HG02981 (cell line): ENCODE data around the gene TGM5.
"Not testable (repeated sequence)": the region's sequence is repeated elsewhere in the genome, so short reads cannot be mapped to it uniquely, and the experiment has no call there.

Experiments
- ATAC-seq: cut with Tn5 transposase; IDR thresholded peaks from one replicate; pipeline ENCODE4 v1.9.1; 2021; ENCODE audit warnings: mild to moderate bottlenecking, moderate library complexity; ENCODE audit not compliant: unreplicated experiment

The TGM5 gene

GRCh38 chr15:43218908-43219706 is 47.6 kb downstream of the TGM5 start:
- no peak for ATAC-seq

GRCh38 chr15:43215961-43216360 is 50.8 kb downstream of the TGM5 start:
- no peak for ATAC-seq

GRCh38 chr15:43214592-43215295 is 52.0 kb downstream of the TGM5 start:
- no peak for ATAC-seq

GRCh38 chr15:43214169-43214568 is 52.6 kb downstream of the TGM5 start:
- no peak for ATAC-seq

GRCh38 chr15:43213466-43213865 is 53.3 kb downstream of the TGM5 start:
- no peak for ATAC-seq

- ATAC-seq = no peak
Observed at GRCh38 chr15:43212951-43213350, 53.8 kb downstream of the TGM5 start.

- ATAC-seq = no peak
Observed at GRCh38 chr15:43212299-43212698, 54.4 kb downstream of the TGM5 start.

GRCh38 chr15:43211224-43211735 is 55.4 kb downstream of the TGM5 start:
- no peak for ATAC-seq

GRCh38 chr15:43210807-43211206 is 55.9 kb downstream of the TGM5 start:
- no peak for ATAC-seq

- ATAC-seq = no peak
Observed at GRCh38 chr15:43210172-43210745, 56.5 kb downstream of the TGM5 start.

GRCh38 chr15:43209059-43209824 is 57.5 kb downstream of the TGM5 start:
- ATAC-seq = no peak

- no peak for ATAC-seq
Observed at GRCh38 chr15:43208052-43209002, 58.4 kb downstream of the TGM5 start.

- no peak for ATAC-seq
Observed at GRCh38 chr15:43207024-43207423, 59.7 kb downstream of the TGM5 start.

GRCh38 chr15:43206054-43206453 is 60.7 kb downstream of the TGM5 start:
- no peak for ATAC-seq

GRCh38 chr15:43204016-43204901 is 62.5 kb downstream of the TGM5 start:
- no peak for ATAC-seq

GRCh38 chr15:43199945-43200488 is 66.7 kb downstream of the TGM5 start:
- ATAC-seq = no peak

GRCh38 chr15:43198992-43199391 is 67.7 kb downstream of the TGM5 start:
- ATAC-seq = no peak

- ATAC-seq = not testable (repeated sequence)
Observed at GRCh38 chr15:43198556-43198955, 68.2 kb downstream of the TGM5 start.

- ATAC-seq = not testable (repeated sequence)
Observed at GRCh38 chr15:43197773-43198172, 69.0 kb downstream of the TGM5 start.
